Liver (tissue), 3 donors: Measurements from ENCODE around the gene PSME2.

Experiments
- ATF3 ChIP-seq: IDR thresholded peaks from 2 replicates; pipeline ENCODE4 v1.6.1; 2016; ENCODE audit warnings: antibody characterized with exemption
- JUND ChIP-seq, 2 donors: IDR thresholded peaks; 2 replicates each; pipeline ENCODE4 v1.6.1; 2016; ENCODE audit warnings: antibody characterized with exemption in 2 of 2
- NR2F2 ChIP-seq: IDR thresholded peaks from 2 replicates; pipeline ENCODE4 v1.6.1; 2016; ENCODE audit warnings: antibody characterized with exemption
- RAD21 ChIP-seq, 2 donors: IDR thresholded peaks; 2 replicates each; pipeline ENCODE4 v1.6.1; 2016; ENCODE audit warnings: antibody characterized with exemption in 2 of 2, mild to moderate bottlenecking in 2 of 2
- TF ChIP-seq, protein P1 (sequence below): fragments of 150-350 bp; IDR thresholded peaks from 2 replicates; pipeline ENCODE4 v1.5.1; 2017; ENCODE audit warnings: improper control_type of control experiment, low read depth, low read length; ENCODE audit not compliant: missing input control
- donor health status: healthy.
- donor health status: healthy.

DNA sequence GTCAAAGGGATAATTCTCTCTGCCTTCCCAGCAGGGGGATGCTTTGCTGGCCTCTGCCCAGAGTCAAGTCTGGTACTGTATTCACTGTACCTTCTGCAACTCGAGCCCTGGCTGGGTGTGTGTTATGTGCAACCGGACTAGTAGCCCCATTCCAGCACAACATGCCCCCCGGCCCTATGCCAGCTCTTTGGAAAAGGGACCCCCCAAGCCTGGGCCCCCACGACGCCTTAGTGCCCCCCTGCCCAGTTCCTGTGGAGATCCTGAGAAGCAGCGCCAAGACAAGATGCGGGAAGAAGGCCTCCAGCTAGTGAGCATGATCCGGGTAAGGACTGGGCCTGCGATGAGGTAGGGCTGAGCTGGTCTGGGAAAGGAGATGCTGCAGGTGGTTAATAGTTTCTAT lies 4.2 kb upstream of the PSME2 start:
- TF ChIP-seq, protein P1, sequence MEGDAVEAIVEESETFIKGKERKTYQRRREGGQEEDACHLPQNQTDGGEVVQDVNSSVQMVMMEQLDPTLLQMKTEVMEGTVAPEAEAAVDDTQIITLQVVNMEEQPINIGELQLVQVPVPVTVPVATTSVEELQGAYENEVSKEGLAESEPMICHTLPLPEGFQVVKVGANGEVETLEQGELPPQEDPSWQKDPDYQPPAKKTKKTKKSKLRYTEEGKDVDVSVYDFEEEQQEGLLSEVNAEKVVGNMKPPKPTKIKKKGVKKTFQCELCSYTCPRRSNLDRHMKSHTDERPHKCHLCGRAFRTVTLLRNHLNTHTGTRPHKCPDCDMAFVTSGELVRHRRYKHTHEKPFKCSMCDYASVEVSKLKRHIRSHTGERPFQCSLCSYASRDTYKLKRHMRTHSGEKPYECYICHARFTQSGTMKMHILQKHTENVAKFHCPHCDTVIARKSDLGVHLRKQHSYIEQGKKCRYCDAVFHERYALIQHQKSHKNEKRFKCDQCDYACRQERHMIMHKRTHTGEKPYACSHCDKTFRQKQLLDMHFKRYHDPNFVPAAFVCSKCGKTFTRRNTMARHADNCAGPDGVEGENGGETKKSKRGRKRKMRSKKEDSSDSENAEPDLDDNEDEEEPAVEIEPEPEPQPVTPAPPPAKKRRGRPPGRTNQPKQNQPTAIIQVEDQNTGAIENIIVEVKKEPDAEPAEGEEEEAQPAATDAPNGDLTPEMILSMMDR = no peak
- TF ChIP-seq JUND (IDR thresholded peaks at IDR 0.05) (no peak), ATF3 (no peak), NR2F2 (no peak), RAD21 (IDR thresholded peaks at IDR 0.05) (no peak)
